Fibroblast of pulmonary artery (primary cell): ENCODE results near the gene ZBTB4.

ENCODE experiments used
- DNase-seq: peaks from one replicate; pipeline ENCODE4 v3.0.0-alpha.2; 2010; ENCODE audit warnings: low read depth
- H3K4me3 ChIP-seq: replicated peaks from 2 replicates; pipeline ENCODE4 v1.5.1; 2011; ENCODE audit warnings: low read depth, mild to moderate bottlenecking, control low read depth, low read length, moderate library complexity
- CTCF ChIP-seq: IDR thresholded peaks from 2 replicates; pipeline ENCODE4 v1.5.1; 2011; ENCODE audit warnings: mild to moderate bottlenecking, control low read depth, low read length, inconsistent platforms; ENCODE audit errors: missing control alignments

Gene ZBTB4

DNA sequence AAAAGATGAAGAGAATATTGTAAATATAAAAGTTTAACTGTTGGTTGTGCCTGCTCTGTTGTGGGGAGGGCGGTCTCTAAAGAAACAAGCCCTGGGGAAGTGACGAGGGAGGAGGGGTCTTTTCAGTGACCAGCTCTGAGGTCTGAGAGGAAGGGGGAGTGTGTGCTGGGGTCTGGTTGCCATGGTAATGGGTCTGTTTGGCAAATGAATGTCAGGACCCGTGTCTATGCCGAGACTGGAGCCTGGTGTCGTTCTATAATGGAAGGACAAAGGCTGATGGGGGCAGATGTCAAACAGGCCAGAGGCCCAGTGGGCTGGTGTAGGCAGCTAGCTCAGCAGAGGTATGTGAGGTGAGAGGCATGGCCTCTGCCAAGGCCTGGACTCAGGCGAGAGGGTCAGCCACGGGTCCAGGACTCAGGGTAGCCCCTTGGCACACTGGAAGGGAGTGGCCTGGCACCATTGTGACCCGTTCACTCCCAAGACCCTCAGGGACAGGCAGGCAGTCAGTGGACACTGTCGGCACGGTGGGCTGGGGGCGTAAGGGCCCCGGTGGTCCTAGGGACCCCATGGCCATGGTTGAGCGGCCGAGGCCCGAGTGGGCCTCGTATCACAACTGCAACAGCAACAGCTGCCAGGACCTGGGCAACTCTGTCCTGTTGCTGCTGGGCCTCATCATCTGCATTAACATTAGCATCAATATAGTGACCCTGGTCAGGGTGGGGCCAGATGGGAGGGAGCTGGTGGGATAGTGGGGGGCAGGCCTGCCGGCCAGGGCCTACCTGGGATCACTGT lies 59.4 kb downstream of the ZBTB4 start, which contains the start of gene SPEM1:
Gene SPEM1 (plus strand): TSS at position 506 of the 792 bp plus-strand sequence. CDS start 61 bp downstream, at position 567.
- no peak for DNase-seq
- H3K4me3 ChIP-seq = no peak within 1 kb of the TSS
- TF ChIP-seq CTCF = no peak

DNA sequence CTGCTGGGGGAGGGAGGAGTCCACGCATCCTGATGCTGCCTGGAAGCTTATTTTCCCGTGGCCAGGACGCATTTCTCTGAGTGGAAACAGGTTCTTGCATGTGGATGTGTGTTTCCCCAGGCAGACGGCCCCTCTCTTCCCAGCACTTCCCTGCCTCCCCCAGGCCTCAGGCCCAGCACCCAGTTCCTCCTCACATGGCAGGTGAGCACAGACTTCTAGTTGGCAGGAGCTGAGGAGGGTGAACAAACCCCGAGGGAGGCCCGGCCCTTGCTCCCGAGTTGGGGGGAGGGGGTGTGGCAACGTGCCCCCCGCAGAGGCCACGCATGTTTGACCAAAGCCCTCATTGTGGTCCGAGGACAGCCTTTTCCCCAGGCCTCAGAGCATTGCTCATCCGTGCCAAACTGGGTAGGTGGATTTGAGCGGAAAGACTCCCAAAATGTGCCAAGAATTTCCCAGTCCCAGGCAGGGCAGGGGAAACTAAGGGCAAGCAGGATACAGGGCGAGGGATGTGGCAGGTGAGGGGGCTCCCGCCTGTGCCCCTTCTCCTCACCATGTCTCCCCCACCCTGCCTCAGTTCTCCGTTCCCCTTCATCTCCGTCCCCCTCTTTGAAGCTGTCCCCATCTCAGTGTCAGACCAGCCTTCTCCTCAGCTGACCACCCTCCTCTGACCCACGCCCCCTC lies 60.8 kb downstream of the ZBTB4 start:
- no peak for TF ChIP-seq CTCF
- DNase-seq = no peak
- no peak overlapping the region for H3K4me3 ChIP-seq

GRCh38 chr17:7417056-7417655 lies 62.3 kb downstream of the ZBTB4 start:
- no peak for TF ChIP-seq CTCF

GRCh38 chr17:7416323-7416722 lies 63.1 kb downstream of the ZBTB4 start:
- TF ChIP-seq CTCF = no peak
- DNase-seq = no peak
- no peak overlapping the region for H3K4me3 ChIP-seq

More at GRCh38 chr17:7417056-7417655, 62.3 kb downstream of the ZBTB4 start:
- no peak for DNase-seq
- no peak overlapping the region for H3K4me3 ChIP-seq

GRCh38 chr17:7415784-7416183 lies 63.6 kb downstream of the ZBTB4 start:
- no peak overlapping the region for H3K4me3 ChIP-seq
- TF ChIP-seq CTCF = no peak
- DNase-seq = no peak

- no peak for TF ChIP-seq CTCF
- DNase-seq = no peak
- H3K4me3 ChIP-seq = no peak overlapping the region
Measured at GRCh38 chr17:7414837-7415236, 64.6 kb downstream of the ZBTB4 start.
